ENCODE results near the gene RAB33A.
A peak's percentile ranks its signal among the peaks of the same experiment; 100 is the strongest.

Gene RAB33A

GRCh38 chrX:130171446-130172126 is at the start of gene RAB33A:
Gene RAB33A (plus strand): TSS chrX:130171962. CDS start chrX:130172063, 101 bp downstream.
- no peak for DNase-seq (ENCODE audit: low read depth)

- no peak for DNase-seq (ENCODE audit: low read depth)
Measured at GRCh38 chrX:130124577-130124976, 47.2 kb upstream of the RAB33A start.

DNA sequence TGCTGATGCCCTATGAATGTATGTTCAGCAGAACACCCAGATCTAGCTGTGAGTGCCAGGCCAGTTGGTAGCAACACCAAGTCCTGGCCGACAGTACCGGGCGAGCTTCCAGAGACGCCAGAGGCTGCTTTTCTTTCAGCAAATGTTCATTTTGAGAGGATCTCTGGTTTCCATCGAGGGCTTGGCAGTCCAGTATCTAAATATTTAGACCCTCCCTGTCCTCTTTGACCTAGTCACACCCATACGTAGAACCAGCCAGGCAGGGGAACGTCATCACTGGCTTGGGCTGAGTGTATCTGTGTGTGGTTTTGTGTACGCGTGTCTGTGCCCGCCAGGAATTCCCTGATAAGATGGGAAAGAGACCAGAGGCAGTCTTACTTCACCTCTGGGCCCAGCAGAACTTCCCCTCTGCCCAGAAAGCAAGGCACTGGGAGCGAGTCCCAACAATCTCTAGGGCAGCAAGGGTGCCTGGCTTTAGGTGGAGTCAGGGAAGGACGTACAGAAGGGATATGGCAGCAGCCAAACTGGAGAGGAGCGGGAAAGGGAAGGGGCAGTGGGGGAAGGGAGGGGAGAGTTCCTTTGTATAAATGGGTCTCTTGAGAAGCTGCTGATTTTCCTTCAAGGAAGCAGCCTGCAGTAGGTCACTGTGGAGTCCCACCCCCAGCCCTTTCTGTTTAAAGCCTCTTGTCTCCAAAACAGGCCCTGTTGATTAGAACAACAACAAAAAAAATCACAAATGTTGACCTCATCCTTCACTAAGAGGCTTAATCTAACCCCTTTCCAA is 46.5 kb upstream of the RAB33A start:
- DNase-seq (ENCODE audit: low read depth) = no peak

GRCh38 chrX:130130990-130131389 is 40.8 kb upstream of the RAB33A start:
- no peak for DNase-seq (ENCODE audit: low read depth)

DNA sequence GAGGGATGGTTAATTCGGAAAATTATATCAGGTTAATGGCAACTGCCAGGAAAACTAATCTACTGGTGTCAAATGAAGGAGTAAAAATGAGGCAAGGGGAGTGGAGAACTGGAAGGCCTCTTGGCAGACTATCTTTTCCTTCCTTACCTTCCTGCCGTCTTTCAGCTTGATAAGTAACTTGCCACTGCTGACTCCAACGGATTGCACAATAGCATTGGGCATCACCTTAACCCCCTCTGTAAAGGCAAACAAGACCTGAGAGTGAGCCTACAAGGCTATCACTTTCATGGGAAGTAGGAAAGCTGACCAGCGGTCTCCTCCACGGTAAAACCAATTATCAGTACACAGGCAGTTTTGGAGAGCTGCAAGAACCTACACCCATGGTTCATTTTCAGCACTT is 35.3 kb upstream of the RAB33A start:
- no peak for DNase-seq (ENCODE audit: low read depth)

- no peak for DNase-seq (ENCODE audit: low read depth)
Measured at GRCh38 chrX:130136961-130137360, 34.8 kb upstream of the RAB33A start.

- no peak for DNase-seq (ENCODE audit: low read depth)
Measured at GRCh38 chrX:130139474-130140201, 32.1 kb upstream of the RAB33A start.

GRCh38 chrX:130144509-130144908 is 27.3 kb upstream of the RAB33A start:
- no peak for DNase-seq (ENCODE audit: low read depth)

GRCh38 chrX:130145123-130145522 is 26.6 kb upstream of the RAB33A start:
- no peak for DNase-seq (ENCODE audit: low read depth)

GRCh38 chrX:130147631-130148030 is 24.1 kb upstream of the RAB33A start:
- no peak for DNase-seq (ENCODE audit: low read depth)

DNA sequence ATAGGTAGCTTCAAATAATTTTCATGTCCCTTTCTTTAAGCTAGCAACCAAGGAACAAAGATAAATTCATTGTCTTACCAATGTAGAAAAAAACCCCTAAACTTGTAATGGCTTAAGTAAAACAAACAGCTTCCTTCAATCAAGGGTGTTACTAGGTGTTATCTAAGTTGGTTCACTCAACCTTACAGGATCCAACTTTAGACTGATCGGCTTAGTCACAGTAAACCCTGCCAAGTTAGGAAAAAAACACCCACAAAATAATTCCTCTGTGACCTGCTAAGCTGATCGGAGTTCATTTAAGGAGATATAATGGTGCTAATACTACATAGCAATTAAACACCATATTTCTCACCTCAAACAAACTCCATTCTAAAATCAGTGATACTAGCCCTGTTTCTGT is 16.2 kb upstream of the RAB33A start:
- DNase-seq (ENCODE audit: low read depth) = no peak

DNA sequence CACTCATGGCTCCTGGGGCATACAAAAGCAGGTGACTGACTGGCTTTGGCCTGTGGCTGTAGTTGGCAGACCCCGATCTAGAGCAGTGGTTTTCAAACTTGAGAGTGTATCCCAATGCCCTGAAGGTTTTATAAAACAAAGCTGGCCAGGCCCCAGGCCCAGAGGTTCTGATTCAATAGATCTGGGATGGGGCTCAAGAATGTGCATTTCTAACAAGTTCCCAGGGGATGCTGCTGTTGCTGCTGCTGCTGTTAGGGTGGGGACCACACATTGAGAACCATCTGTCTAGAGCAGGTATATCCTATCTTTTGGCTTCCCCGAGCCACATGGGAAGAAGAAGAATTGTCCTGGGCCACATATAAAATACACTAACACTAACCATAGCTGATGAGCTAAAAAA is 13.5 kb upstream of the RAB33A start:
- no peak for DNase-seq (ENCODE audit: low read depth)

GRCh38 chrX:130159776-130160175 is 12.0 kb upstream of the RAB33A start:
- DNase-seq (ENCODE audit: low read depth) = no peak

DNA sequence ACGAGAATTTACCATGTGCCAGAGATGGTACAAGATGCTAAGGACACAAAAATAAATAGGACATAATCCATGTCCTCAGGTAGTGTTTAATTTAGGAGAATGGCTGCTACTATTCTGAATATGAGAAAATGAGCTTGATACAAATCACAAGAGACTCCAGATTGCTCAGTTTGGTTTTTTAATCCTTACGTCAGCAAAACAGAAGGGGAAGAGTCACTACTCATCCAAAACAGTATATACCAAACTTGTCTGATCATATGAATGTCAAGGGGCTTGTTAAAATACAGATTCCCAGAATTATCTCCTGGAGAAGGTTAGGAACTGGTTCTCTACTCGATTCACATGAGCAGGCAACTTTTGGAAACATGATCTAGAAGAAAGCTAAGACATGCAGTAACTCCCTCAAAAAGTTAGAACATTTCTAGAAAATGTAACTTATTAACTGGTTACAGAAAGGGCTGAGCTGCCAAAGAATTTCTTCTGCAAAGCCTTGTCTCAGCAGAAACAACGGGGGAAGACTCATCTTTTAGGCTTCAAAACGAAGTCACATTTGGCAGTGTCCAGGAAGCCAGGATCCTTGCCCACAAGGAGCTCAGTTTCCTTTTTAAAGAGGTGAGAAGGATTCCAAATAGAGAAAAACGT is 9.5 kb upstream of the RAB33A start:
- no peak for DNase-seq (ENCODE audit: low read depth)

GRCh38 chrX:130163398-130163797 is 8.4 kb upstream of the RAB33A start:
- DNase-seq (ENCODE audit: low read depth) = no peak

GRCh38 chrX:130165181-130165702 is 6.5 kb upstream of the RAB33A start:
- DNase-seq (ENCODE audit: low read depth) = no peak

GRCh38 chrX:130165703-130166502 is 5.9 kb upstream of the RAB33A start, which contains the start of gene AIFM1:
Gene AIFM1 (minus strand): TSS chrX:130165841. CDS start chrX:130165656, 185 bp downstream.
- peak; percentile 91 for DNase-seq (ENCODE audit: low read depth)

DNA sequence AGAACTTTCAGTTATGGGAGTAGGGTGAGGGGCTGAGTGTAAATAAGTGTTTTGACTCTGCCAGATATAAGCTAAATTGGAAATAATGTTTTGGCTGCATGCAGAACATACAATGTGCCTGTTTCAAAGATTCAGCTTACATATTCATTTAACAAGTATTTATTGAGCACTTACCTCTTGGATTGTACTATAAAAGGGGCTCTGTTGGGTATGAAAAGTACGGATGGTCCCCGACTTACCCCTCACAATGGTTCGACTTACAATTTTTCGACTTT is 5.3 kb upstream of the RAB33A start:
- DNase-seq (ENCODE audit: low read depth) = no peak

DNA sequence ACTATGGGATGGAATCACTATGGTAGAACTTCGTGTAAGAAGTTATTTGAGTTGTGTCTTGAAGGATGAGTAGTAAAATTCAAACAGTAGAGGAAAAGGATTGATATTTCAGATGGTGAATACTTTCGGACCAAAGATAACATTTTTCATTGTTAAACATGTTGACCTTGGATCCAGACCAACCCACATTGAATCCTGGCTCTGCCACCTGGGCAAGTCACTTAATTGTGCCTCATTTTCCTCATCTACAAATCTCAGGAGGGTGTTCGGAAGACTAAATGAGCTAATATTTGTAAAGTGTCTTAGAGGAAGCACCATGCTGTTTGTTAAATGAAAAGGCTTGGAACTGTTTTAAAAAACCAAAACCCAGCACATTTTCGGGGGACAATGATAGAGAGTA is 4.7 kb upstream of the RAB33A start:
- no peak for DNase-seq (ENCODE audit: low read depth)

- DNase-seq (ENCODE audit: low read depth) = no peak
Measured at GRCh38 chrX:130170752-130171445, 863 bp upstream of the RAB33A start.
